ENCODE measurements around the gene RSPO1. TPM values are rescaled to one million over a fixed set of nuclear protein-coding genes. Genes with fewer than 3 reads are reported as not detected.

The RSPO1 gene
- total and polyA plus RNA-seq, 7 experiments from 2014 or later = not detected

GRCh38 chr1:37609002-37609401 is 25.7 kb downstream of the RSPO1 start:
- no peak overlapping the region for H3K27ac ChIP-seq (ENCODE audit: low read depth, low read length)
- H3K9me3 Mint-ChIP-seq = no peaks in the 10 kb centered on the region
- no peak overlapping the region for H3K27ac Mint-ChIP-seq
- no peaks in the 10 kb centered on the region for H3K4me1 ChIP-seq (ENCODE audit: control insufficient read depth in 2 of 2, insufficient read depth in 2 of 2, low read length in 2 of 2)
- no peak overlapping the region for H3K4me3 Mint-ChIP-seq
- intact Hi-C loops (cut with micrococcal nuclease) = no loop called here
- no peaks in the 10 kb centered on the region for H3K36me3 ChIP-seq (ENCODE audit: control insufficient read depth in 2 of 3, insufficient read depth in 3 of 3, low read length in 3 of 3)
- POLR2A ChIA-PET = no interaction called here
- no peaks in the 10 kb centered on the region for H3K9me3 ChIP-seq (ENCODE audit: control insufficient read depth in 2 of 3, low read length in 3 of 3)
- no peak for ATAC-seq
- H3K36me3 Mint-ChIP-seq = no peaks in the 10 kb centered on the region
- no peak overlapping the region for H3K4me3 ChIP-seq (ENCODE audit: low read length)
- no peaks in the 10 kb centered on the region for H3K4me1 Mint-ChIP-seq
- DNase-seq = no peak
- no peaks in the 10 kb centered on the region for H3K27me3 ChIP-seq (ENCODE audit: control insufficient read depth in 2 of 2, insufficient read depth in 2 of 2, low read length in 2 of 2)
- CTCF ChIA-PET = interaction anchor here (0.7 kb wide), 1 partner anchor 1224 kb away, joined by 3 read pairs; no protein-coding TSS in a partner anchor
- peaks cover 0 to 10% (median 5%) of the 10 kb centered on the region in 5 donors for H3K27me3 Mint-ChIP-seq

GRCh38 chr1:37606481-37607263 is 28.0 kb downstream of the RSPO1 start:
- Histone ChIP-seq H3K36me3 (ENCODE audit: control insufficient read depth in 2 of 3, insufficient read depth in 3 of 3, low read length in 3 of 3) (no peaks in the 10 kb centered on the region), H3K9me3 (ENCODE audit: control insufficient read depth in 2 of 3, low read length in 3 of 3) (no peaks in the 10 kb centered on the region), H3K27ac (ENCODE audit: low read depth, low read length) (no peak overlapping the region), H3K4me1 (ENCODE audit: control insufficient read depth in 2 of 2, insufficient read depth in 2 of 2, low read length in 2 of 2) (no peaks in the 10 kb centered on the region), H3K4me3 (ENCODE audit: low read length) (no peak overlapping the region), H3K27me3 (ENCODE audit: control insufficient read depth in 2 of 2, insufficient read depth in 2 of 2, low read length in 2 of 2) (no peaks in the 10 kb centered on the region)
- no peak for ATAC-seq
- Mint-ChIP-seq H3K4me1 (peaks cover 0 to 5% (median 0%) of the 10 kb centered on the region in 7 donors), H3K9me3 (no peaks in the 10 kb centered on the region), H3K27me3 (peaks cover 0 to 19% (median 0%) of the 10 kb centered on the region in 5 donors), H3K36me3 (no peaks in the 10 kb centered on the region), H3K4me3 (no peak overlapping the region), H3K27ac (no peak overlapping the region)
- DNase-seq = no peak
- intact Hi-C loops (cut with micrococcal nuclease) = no loop called here
- ChIA-PET CTCF (interaction anchor here (0.6 to 2.8 kb wide), 3 partner anchors 52 to 1974 kb away, joined by 3 to 13 read pairs (median 3); no protein-coding TSS in a partner anchor), POLR2A (no interaction called here)

- H3K27ac ChIP-seq (ENCODE audit: low read depth, low read length) = no peak overlapping the region
- ChIA-PET CTCF (interaction anchor here (1.6 to 2.8 kb wide), 2 partner anchors 51 to 77 kb away, joined by 3 to 13 read pairs; no protein-coding TSS in a partner anchor), POLR2A (no interaction called here)
Observed at GRCh38 chr1:37605806-37606474, 28.8 kb downstream of the RSPO1 start.

GRCh38 chr1:37605061-37605650 is 29.5 kb downstream of the RSPO1 start:
- Histone ChIP-seq H3K36me3 (ENCODE audit: control insufficient read depth in 2 of 3, insufficient read depth in 3 of 3, low read length in 3 of 3) (no peaks in the 10 kb centered on the region), H3K4me1 (ENCODE audit: control insufficient read depth in 2 of 2, insufficient read depth in 2 of 2, low read length in 2 of 2) (no peaks in the 10 kb centered on the region), H3K27ac (ENCODE audit: low read depth, low read length) (no peak overlapping the region), H3K27me3 (ENCODE audit: control insufficient read depth in 2 of 2, insufficient read depth in 2 of 2, low read length in 2 of 2) (no peaks in the 10 kb centered on the region), H3K4me3 (ENCODE audit: low read length) (no peak overlapping the region), H3K9me3 (ENCODE audit: control insufficient read depth in 2 of 3, low read length in 3 of 3) (no peaks in the 10 kb centered on the region)
- CTCF ChIA-PET = interaction anchor here (0.9 to 2.9 kb wide), 4 partner anchors 50 to 1273 kb away, joined by 3 to 25 read pairs (median 4); no protein-coding TSS in a partner anchor
- Mint-ChIP-seq H3K4me3 (no peak overlapping the region), H3K9me3 (no peaks in the 10 kb centered on the region), H3K27me3 (peaks cover 0 to 26% (median 0%) of the 10 kb centered on the region in 5 donors), H3K4me1 (peaks cover 0 to 5% (median 0%) of the 10 kb centered on the region in 7 donors), H3K36me3 (no peaks in the 10 kb centered on the region), H3K27ac (no peak overlapping the region)
- ATAC-seq (no peak), DNase-seq (no peak)
- POLR2A ChIA-PET = no interaction called here
- intact Hi-C loops (cut with micrococcal nuclease) = no loop called here

More at GRCh38 chr1:37605806-37606474, 28.8 kb downstream of the RSPO1 start:
- Histone ChIP-seq H3K36me3 (ENCODE audit: control insufficient read depth in 2 of 3, insufficient read depth in 3 of 3, low read length in 3 of 3) (no peaks in the 10 kb centered on the region), H3K4me1 (ENCODE audit: control insufficient read depth in 2 of 2, insufficient read depth in 2 of 2, low read length in 2 of 2) (no peaks in the 10 kb centered on the region), H3K9me3 (ENCODE audit: control insufficient read depth in 2 of 3, low read length in 3 of 3) (no peaks in the 10 kb centered on the region), H3K27me3 (ENCODE audit: control insufficient read depth in 2 of 2, insufficient read depth in 2 of 2, low read length in 2 of 2) (no peaks in the 10 kb centered on the region), H3K4me3 (ENCODE audit: low read length) (no peak overlapping the region)
- Mint-ChIP-seq H3K36me3 (no peaks in the 10 kb centered on the region), H3K27ac (no peak overlapping the region), H3K4me1 (peaks cover 0 to 5% (median 0%) of the 10 kb centered on the region in 7 donors), H3K27me3 (peaks cover 0 to 21% (median 0%) of the 10 kb centered on the region in 5 donors), H3K9me3 (no peaks in the 10 kb centered on the region), H3K4me3 (no peak overlapping the region)
- DNase-seq (no peak), ATAC-seq (no peak)
- intact Hi-C loops (cut with micrococcal nuclease) = no loop called here

- Histone ChIP-seq H3K36me3 (ENCODE audit: control insufficient read depth in 2 of 3, insufficient read depth in 3 of 3, low read length in 3 of 3) (no peaks in the 10 kb centered on the region), H3K27ac (ENCODE audit: low read depth, low read length) (no peak overlapping the region), H3K27me3 (ENCODE audit: control insufficient read depth in 2 of 2, insufficient read depth in 2 of 2, low read length in 2 of 2) (no peaks in the 10 kb centered on the region), H3K9me3 (ENCODE audit: control insufficient read depth in 2 of 3, low read length in 3 of 3) (no peaks in the 10 kb centered on the region), H3K4me1 (ENCODE audit: control insufficient read depth in 2 of 2, insufficient read depth in 2 of 2, low read length in 2 of 2) (no peaks in the 10 kb centered on the region), H3K4me3 (ENCODE audit: low read length) (no peak overlapping the region)
- Mint-ChIP-seq H3K27ac (no peak overlapping the region), H3K36me3 (no peaks in the 10 kb centered on the region), H3K9me3 (no peaks in the 10 kb centered on the region), H3K4me1 (peaks cover 0 to 5% (median 0%) of the 10 kb centered on the region in 7 donors), H3K27me3 (peaks cover 0 to 32% (median 0%) of the 10 kb centered on the region in 5 donors), H3K4me3 (no peak overlapping the region)
- POLR2A ChIA-PET = interaction anchor here (1.0 to 2.4 kb wide), 4 partner anchors 15 to 79 kb away, joined by 3 to 7 read pairs (median 3); no protein-coding TSS in a partner anchor
- peak; percentile 78 for ATAC-seq
- DNase-seq = peak in 7 of 9 donors; percentile 10 to 64 (median 47)
- CTCF ChIA-PET = interaction anchor here (0.5 to 4.7 kb wide), 20 partner anchors 19 to 416 kb away, joined by 3 to 60 read pairs (median 4); partner anchors contain the start of gene SNIP1
- intact Hi-C loops (cut with micrococcal nuclease) = loop anchor here (1.0 kb wide), 1 partner anchor 79 kb away; no protein-coding TSS in a partner anchor
Observed at GRCh38 chr1:37602750-37603694, 31.7 kb downstream of the RSPO1 start.

Data from naive thymus-derived CD4-positive, alpha-beta T cell (primary cell).